ENCODE data around the gene IFNGR1.
"Not testable (repeated sequence)": the region's sequence is repeated elsewhere in the genome, so short reads cannot be mapped to it uniquely, and the experiment has no call there.

The IFNGR1 gene

GRCh38 chr6:137208279-137208678 lies 10.9 kb downstream of the IFNGR1 start:
- no peak for DNase-seq

- not testable (repeated sequence) for DNase-seq
Measured at GRCh38 chr6:137207457-137207856, 11.7 kb downstream of the IFNGR1 start.

- DNase-seq: no peak
Measured at GRCh38 chr6:137206577-137206976, 12.6 kb downstream of the IFNGR1 start.

- DNase-seq: no peak
Measured at GRCh38 chr6:137203256-137203655, 15.9 kb downstream of the IFNGR1 start.

- no peak for DNase-seq
Measured at GRCh38 chr6:137202078-137202477, 17.1 kb downstream of the IFNGR1 start.

GRCh38 chr6:137201006-137201405 lies 18.2 kb downstream of the IFNGR1 start:
- no peak for DNase-seq

GRCh38 chr6:137200288-137200687 lies 18.9 kb downstream of the IFNGR1 start:
- DNase-seq: no peak

GRCh38 chr6:137197684-137198645 lies 21.2 kb downstream of the IFNGR1 start:
- no peak for DNase-seq

GRCh38 chr6:137193256-137194070 lies 25.7 kb downstream of the IFNGR1 start:
- no peak for DNase-seq

- DNase-seq: no peak
Measured at GRCh38 chr6:137192821-137193220, 26.4 kb downstream of the IFNGR1 start.

- DNase-seq: no peak
Measured at GRCh38 chr6:137191670-137192069, 27.5 kb downstream of the IFNGR1 start.

- no peak for DNase-seq
Measured at GRCh38 chr6:137191236-137191635, 27.9 kb downstream of the IFNGR1 start.

GRCh38 chr6:137190583-137191094 lies 28.5 kb downstream of the IFNGR1 start:
- no peak for DNase-seq

GRCh38 chr6:137188855-137189254 lies 30.3 kb downstream of the IFNGR1 start:
- DNase-seq: no peak

GRCh38 chr6:137185290-137185689 lies 33.9 kb downstream of the IFNGR1 start:
- DNase-seq: no peak

GRCh38 chr6:137182654-137183073 lies 36.5 kb downstream of the IFNGR1 start:
- no peak for DNase-seq

GRCh38 chr6:137181891-137182653 lies 37.1 kb downstream of the IFNGR1 start:
- DNase-seq: no peak

GRCh38 chr6:137177611-137178010 lies 41.6 kb downstream of the IFNGR1 start:
- DNase-seq: no peak

- DNase-seq: no peak
Measured at GRCh38 chr6:137176729-137177128, 42.5 kb downstream of the IFNGR1 start.

GRCh38 chr6:137175868-137176245 lies 43.3 kb downstream of the IFNGR1 start:
- no peak for DNase-seq

- DNase-seq: no peak
Measured at GRCh38 chr6:137175157-137175867, 43.9 kb downstream of the IFNGR1 start.

GRCh38 chr6:137173501-137173900 lies 45.7 kb downstream of the IFNGR1 start, which contains the start of gene IL22RA2:
Gene IL22RA2, minus strand, starts transcription at chr6:137173644. Its CDS starts 11,895 bp downstream, at chr6:137161749.
- DNase-seq: no peak
